K562 (cell line): Measurements from ENCODE around the gene KIF19. TPM values are rescaled to one million over a fixed set of nuclear protein-coding genes. Genes with fewer than 3 reads are reported as not detected.
A peak's percentile ranks its signal among the peaks of the same experiment; 100 is the strongest.

Experiments
- ATF1 ChIP-seq, 2 experiments: fragments of 450-650 bp in 1 of 2; IDR thresholded peaks; 2 replicates each; pipeline ENCODE4 v1.6.1; 2016; ENCODE audit warnings: missing compliant biosample characterization in 1 of 2, missing genetic modification characterization in 1 of 2
- C11orf30 ChIP-seq: fragments of 450-650 bp; IDR thresholded peaks from 2 replicates; pipeline ENCODE4 v1.6.1; 2016; ENCODE audit warnings: low read depth, mild to moderate bottlenecking
- FOSL1 ChIP-seq: fragments of 200-800 bp; sonication (Bioruptor generic); conservative IDR thresholded peaks from 2 replicates; pipeline ENCODE4 v1.6.1; 2016; ENCODE audit warnings: missing genetic modification characterization, missing compliant biosample characterization
- HDAC3 ChIP-seq: fragments of 450-650 bp; IDR thresholded peaks from 2 replicates; pipeline ENCODE4 v1.6.1; 2018; ENCODE audit warnings: borderline replicate concordance, mild to moderate bottlenecking, moderate library complexity; ENCODE audit not compliant: partially characterized antibody
- LEF1 ChIP-seq: fragments of 450-650 bp; IDR thresholded peaks from 2 replicates; pipeline ENCODE4 v1.6.1; 2016; ENCODE audit warnings: mild to moderate bottlenecking
- MAFF ChIP-seq: IDR thresholded peaks from 2 replicates; pipeline ENCODE4 v1.6.1; 2012; ENCODE audit warnings: low read length, improper control_type of control experiment
- MYBL2 ChIP-seq, 2 experiments: fragments of 450-650 bp in 1 of 2; sonication (generic) in 1 of 2; formaldehyde crosslinking in 1 of 2; IDR thresholded peaks; 2 replicates each; pipeline versions ENCODE4 v1.6.1 to v1.8.1; 2017 to 2022; ENCODE audit warnings: borderline replicate concordance in 1 of 2, inconsistent platforms in 1 of 2, low read depth in 1 of 2, mild to moderate bottlenecking in 1 of 2, missing genetic modification reagents in 1 of 2, moderate library complexity in 1 of 2
- NCOA4 ChIP-seq: fragments of 450-650 bp; IDR thresholded peaks from 2 replicates; pipeline ENCODE4 v1.6.1; 2018; ENCODE audit warnings: mild to moderate bottlenecking; ENCODE audit not compliant: partially characterized antibody
- NFIC ChIP-seq: fragments of 450-650 bp; IDR thresholded peaks from 2 replicates; pipeline ENCODE4 v1.6.1; 2017; ENCODE audit warnings: mild to moderate bottlenecking, inconsistent platforms
- NFYB ChIP-seq: IDR thresholded peaks from 2 replicates; pipeline ENCODE4 v1.6.1; 2011; ENCODE audit warnings: mild to moderate bottlenecking, moderate library complexity; ENCODE audit not compliant: insufficient read length; ENCODE audit errors: extremely low read depth
- PKNOX1 ChIP-seq: fragments of 450-650 bp; IDR thresholded peaks from 2 replicates; pipeline ENCODE4 v1.6.1; 2016
- PREB ChIP-seq: sonication (generic); formaldehyde crosslinking; IDR thresholded peaks from 2 replicates; pipeline ENCODE4 v1.8.1; 2023; ENCODE audit warnings: mild to moderate bottlenecking, missing genetic modification reagents
- PTTG1 ChIP-seq: fragments of 450-650 bp; IDR thresholded peaks from 2 replicates; pipeline ENCODE4 v1.6.1; 2016; ENCODE audit warnings: low read depth, mild to moderate bottlenecking, missing genetic modification characterization, missing compliant biosample characterization
- SIN3A ChIP-seq, 2 experiments: fragments of 150-350 bp in 1 of 2; IDR thresholded peaks; 2 replicates each; pipeline ENCODE4 v1.6.1; 2011 to 2016; ENCODE audit warnings: borderline replicate concordance in 2 of 2, low read depth in 2 of 2, low read length in 2 of 2, mild to moderate bottlenecking in 2 of 2, moderate library complexity in 2 of 2; ENCODE audit not compliant: control insufficient read depth in 1 of 2
- SLC30A9 ChIP-seq: fragments of 250-450 bp; sonication (Bioruptor Pico); IDR thresholded peaks from 2 replicates; pipeline ENCODE4 v1.8.0; 2022; ENCODE audit warnings: mild to moderate bottlenecking, moderate library complexity
- SNIP1 ChIP-seq: fragments of 450-650 bp; IDR thresholded peaks from 2 replicates; pipeline ENCODE4 v1.7.1; 2017; ENCODE audit warnings: low read depth, mild to moderate bottlenecking
- SRSF7 ChIP-seq: fragments of 200-400 bp; formaldehyde crosslinking; optimal IDR thresholded peaks from 2 replicates; pipeline ENCODE3; 2017; ENCODE audit warnings: mild to moderate bottlenecking, low read depth, low read length
- ZBED1 ChIP-seq: IDR thresholded peaks from 2 replicates; pipeline ENCODE4 v1.6.1; 2014
- ZBTB11 ChIP-seq, 3 experiments: fragments of 200-800 bp in 1 of 3; fragments of 250-450 bp in 1 of 3; fragments of 450-650 bp in 1 of 3; sonication (Bioruptor Pico) in 1 of 3; sonication (Bioruptor generic) in 1 of 3; formaldehyde crosslinking in 1 of 3; IDR thresholded peaks; 2 replicates each; pipeline versions ENCODE4 v1.6.1 to v1.8.0; 2016 to 2022; ENCODE audit warnings: mild to moderate bottlenecking in 2 of 3, missing genetic modification characterization in 2 of 3, missing compliant biosample characterization in 1 of 3, moderate library complexity in 1 of 3
- ZBTB33 ChIP-seq: sonication (generic); formaldehyde crosslinking; IDR thresholded peaks from 2 replicates; pipeline ENCODE4 v1.8.1; 2023; ENCODE audit warnings: mild to moderate bottlenecking, missing genetic modification reagents
- polyA plus RNA-seq, 8 experiments: library from polyadenylated mRNA; depleted of rRNA in 4 of 8; stranded (reverse) in 5 of 8; unstranded in 3 of 8; fragments of >200 nt; fragmentation: Nextera tagmentation in 2 of 8; fragmentation: Illumina TruSeq in 1 of 8; extraction: Ambion mirVana in 2 of 8; extraction: Trizol in 1 of 8; gene quantifications; 2 replicates each; pipeline versions ENCODE4 v1.2.1 to v1.2.3, GENCODE V29; 2011 to 2014; ENCODE audit warnings: inconsistent platforms in 1 of 8, missing spikeins in 1 of 8
- total RNA-seq, 7 experiments: library from RNA; depleted of rRNA in 6 of 7; stranded (reverse); fragments of >200 nt in 6 of 7; fragmentation: Illumina TruSeq in 2 of 7; extraction: Trizol in 2 of 7; gene quantifications; 2 replicates each; pipeline versions ENCODE4 v1.2.1 to v1.2.3, GENCODE V29; 2011 to 2021; ENCODE audit warnings: low replicate concordance in 1 of 7

The KIF19 gene
- total and polyA plus RNA-seq, 9 of the 15 experiments (the other 6 are each of a cell fraction or from before 2014, with no cell fraction given), result 0.10 TPM; not detected in 8

GRCh38 chr17:74394977-74395376, 69.0 kb downstream of the KIF19 start (continued):
- TF ChIP-seq ZBTB11 (CRISPR knock-in tag; IDR thresholded peaks at IDR 0.05), result no peak
- TF ChIP-seq SRSF7, result no peak
- TF ChIP-seq C11orf30, result peak; percentile 56; the same call in 1 of the 2 replicates
- no peak for TF ChIP-seq NFYB
- no peak for TF ChIP-seq SNIP1
- TF ChIP-seq NCOA4, result no peak
- peak; percentile 15; the same call in 1 of the 2 replicates for TF ChIP-seq MAFF
- TF ChIP-seq SLC30A9 (CRISPR knock-in tag), result no peak
- TF ChIP-seq PREB (CRISPR knock-in tag), result no peak
- TF ChIP-seq HDAC3, result no peak
- TF ChIP-seq SIN3A (IDR thresholded peaks at IDR 0.05; ENCODE audit: borderline replicate concordance in 2 of 2, control insufficient read depth in 1 of 2, low read depth in 2 of 2, low read length in 2 of 2), result no peak
- TF ChIP-seq ZBED1, result no peak
- peak; percentile 60 for TF ChIP-seq FOSL1 (tag)
- no peak for TF ChIP-seq LEF1
- TF ChIP-seq NFIC, result no peak
- TF ChIP-seq PTTG1 (tag), result no peak
- TF ChIP-seq MYBL2 (IDR thresholded peaks at IDR 0.05; ENCODE audit: low read depth), result no peak
- no peak for TF ChIP-seq MYBL2 (CRISPR knock-in tag; IDR thresholded peaks at IDR 0.05; ENCODE audit: borderline replicate concordance)
- TF ChIP-seq ATF1 (CRISPR knock-in tag; IDR thresholded peaks at IDR 0.05), result no peak
- TF ChIP-seq ATF1 (tag; IDR thresholded peaks at IDR 0.05), result no peak
- TF ChIP-seq ZBTB33, result no peak
- TF ChIP-seq PKNOX1, result no peak
